Fibroblast of pulmonary artery (primary cell): ENCODE data around the gene LARGE2.

Experiments
- DNase-seq: peaks from one replicate; pipeline ENCODE4 v3.0.0-alpha.2; 2010; ENCODE audit warnings: low read depth
- H3K4me3 ChIP-seq: replicated peaks from 2 replicates; pipeline ENCODE4 v1.5.1; 2011; ENCODE audit warnings: low read depth, mild to moderate bottlenecking, control low read depth, low read length, moderate library complexity
- CTCF ChIP-seq: IDR thresholded peaks from 2 replicates; pipeline ENCODE4 v1.5.1; 2011; ENCODE audit warnings: mild to moderate bottlenecking, control low read depth, low read length, inconsistent platforms; ENCODE audit errors: missing control alignments

Gene LARGE2

GRCh38 chr11:45921561-45922424 is 663 bp upstream of the LARGE2 start:
- no peak overlapping the region for H3K4me3 ChIP-seq
- no peak for DNase-seq
- TF ChIP-seq CTCF = no peak

- H3K4me3 ChIP-seq = no peak overlapping the region
- no peak for DNase-seq
- no peak for TF ChIP-seq CTCF
Measured at GRCh38 chr11:45924036-45924915, 1.8 kb downstream of the LARGE2 start.

DNA sequence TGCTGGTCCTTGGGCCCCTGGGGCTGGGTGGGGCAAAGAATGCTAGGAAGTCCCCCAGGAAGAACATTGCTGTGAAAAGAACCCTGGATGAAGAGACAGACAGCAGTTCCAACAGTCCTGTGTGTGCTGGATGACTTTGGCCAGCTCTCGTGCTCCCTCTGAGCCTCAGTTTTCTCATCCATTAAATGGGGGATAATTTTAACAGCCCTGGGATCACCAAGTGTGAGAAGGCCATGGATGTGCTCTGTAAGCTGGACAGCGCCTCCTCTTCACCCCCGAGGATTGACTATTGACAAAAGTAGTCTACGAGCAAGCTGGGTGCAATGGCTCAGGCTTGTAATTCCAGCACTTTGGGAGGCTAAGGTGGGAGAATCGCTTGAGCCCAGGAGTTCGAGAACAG is 2.5 kb downstream of the LARGE2 start:
- DNase-seq = no peak
- TF ChIP-seq CTCF = no peak
- H3K4me3 ChIP-seq = no peak overlapping the region

DNA sequence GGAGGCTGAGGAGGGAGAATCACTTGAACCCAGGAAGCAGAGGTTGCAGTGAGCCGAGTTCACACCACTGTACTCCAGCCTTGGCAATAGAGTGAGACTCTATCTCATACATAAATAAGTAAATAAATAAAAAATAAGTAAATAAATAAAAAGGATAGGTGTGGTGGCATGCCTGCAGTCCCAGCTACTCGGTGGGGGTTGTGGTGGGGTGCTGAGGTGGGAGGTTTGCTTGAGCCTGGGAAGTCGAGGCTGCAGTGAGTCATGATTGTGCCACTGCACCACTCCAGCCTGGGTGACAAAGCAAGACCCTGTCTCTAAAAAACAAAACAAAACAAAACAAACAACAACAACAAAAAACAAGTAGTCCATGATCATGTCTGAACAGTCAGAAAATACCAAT is 3.1 kb downstream of the LARGE2 start:
- no peak for DNase-seq
- TF ChIP-seq CTCF = no peak
- H3K4me3 ChIP-seq = no peak overlapping the region

DNA sequence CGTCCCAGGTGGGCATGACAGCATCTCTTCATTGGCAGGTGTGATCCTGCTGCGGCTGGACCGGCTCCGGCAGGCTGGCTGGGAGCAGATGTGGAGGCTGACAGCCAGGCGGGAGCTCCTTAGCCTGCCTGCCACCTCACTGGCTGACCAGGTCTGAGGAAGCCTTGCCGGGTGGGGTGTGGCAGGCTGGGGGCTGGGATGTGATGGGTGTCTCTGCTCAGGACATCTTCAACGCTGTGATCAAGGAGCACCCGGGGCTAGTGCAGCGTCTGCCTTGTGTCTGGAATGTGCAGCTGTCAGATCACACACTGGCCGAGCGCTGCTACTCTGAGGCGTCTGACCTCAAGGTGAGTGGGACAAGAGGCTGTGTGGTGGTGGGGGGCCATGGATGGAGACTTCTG is 3.5 kb downstream of the LARGE2 start:
- no peak for TF ChIP-seq CTCF
- H3K4me3 ChIP-seq = no peak overlapping the region
- no peak for DNase-seq

DNA sequence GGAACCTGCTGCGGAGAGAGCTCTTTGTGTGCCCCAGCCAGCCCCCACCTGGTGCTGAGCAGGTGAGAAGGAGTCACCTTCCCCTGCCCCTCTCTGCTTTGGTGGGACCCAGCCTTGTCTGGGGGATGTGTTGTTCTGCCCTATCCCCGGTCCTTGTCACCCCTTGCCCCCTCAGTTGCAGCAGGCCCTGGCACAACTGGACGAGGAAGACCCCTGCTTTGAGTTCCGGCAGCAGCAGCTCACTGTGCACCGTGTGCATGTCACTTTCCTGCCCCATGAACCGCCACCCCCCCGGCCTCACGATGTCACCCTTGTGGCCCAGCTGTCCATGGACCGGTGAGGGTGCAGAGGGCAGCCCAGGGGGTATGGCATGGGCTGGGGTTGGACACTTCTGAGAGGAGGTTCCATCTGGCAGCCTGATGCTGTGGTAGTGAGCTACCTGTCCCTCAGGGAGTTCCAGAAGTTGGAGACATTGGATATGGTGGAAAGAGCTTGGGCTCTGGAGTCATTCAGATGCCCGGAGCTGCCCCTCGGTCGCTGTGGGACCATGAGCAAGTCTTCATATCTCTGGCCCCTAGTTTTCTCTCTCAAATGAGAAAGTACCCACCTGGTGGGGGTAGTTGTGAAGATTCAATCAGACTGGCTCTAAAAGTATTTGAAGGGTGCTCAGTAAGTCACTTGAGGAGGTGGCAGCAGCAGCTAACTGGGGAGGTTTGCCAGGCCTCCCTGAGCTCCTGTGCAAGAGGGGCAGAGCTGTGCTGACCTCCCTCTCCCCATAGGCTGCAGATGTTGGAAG is 4.3 kb downstream of the LARGE2 start:
- TF ChIP-seq CTCF = no peak
- DNase-seq = no peak

More for the DNA sequence above, 4.3 kb downstream of the LARGE2 start:
- no peak overlapping the region for H3K4me3 ChIP-seq
